CD4-positive, alpha-beta T cell (primary cell): Measurements from ENCODE around the gene CCDC28B. TPM values are rescaled to one million over a fixed set of nuclear protein-coding genes. Genes with fewer than 3 reads are reported as not detected.

Source experiments
- ATAC-seq: fragments of 200-7000 bp; cut with Tn5 transposase; one replicate; pipeline ENCODE4 v1.10.0; 2022; ENCODE audit warnings: mild to moderate bottlenecking; ENCODE audit not compliant: poor library complexity
- CTCF ChIA-PET: fragments of 350-600 bp; sonication (Branson Sonifier 250); formaldehyde crosslinking; loops from one replicate; lab custom pipeline; 2021; ENCODE audit warnings: antibody characterized with exemption, inconsistent platforms; lab: Charles Lee
- POLR2A ChIA-PET: fragments of 350-600 bp; sonication (Branson Sonifier 250); formaldehyde crosslinking; loops from one replicate; lab custom pipeline; 2021; ENCODE audit warnings: antibody characterized with exemption, inconsistent platforms; lab: Charles Lee
- DNase-seq, 14 experiments: peaks; one replicate each; pipeline ENCODE4 v3.0.0-alpha.2; 2013 to 2020; ENCODE audit warnings: mixed read lengths in 2 of 14
- H3K27ac ChIP-seq, 2 donors: one replicate each; pipeline versions ENCODE4 v1.5.1 to v1.7.0; 2013; ENCODE audit warnings: low read length in 2 of 2, low read depth in 1 of 2, mild to moderate bottlenecking in 1 of 2
- H3K27me3 ChIP-seq, 2 experiments: 1 replicate in 1 of 2; 2 replicates in 1 of 2; pipeline versions ENCODE4 v1.6.1 to v1.7.0; 2013; ENCODE audit warnings: low read length in 2 of 2, control low read depth in 1 of 2, mild to moderate bottlenecking in 1 of 2, moderate library complexity in 1 of 2; ENCODE audit not compliant: insufficient read depth in 2 of 2, control insufficient read depth in 1 of 2
- H3K36me3 ChIP-seq: one replicate; pipeline ENCODE4 v1.6.1; 2013; ENCODE audit warnings: low read length, control low read depth; ENCODE audit not compliant: insufficient read depth
- H3K4me1 ChIP-seq: one replicate; pipeline ENCODE4 v1.6.1; 2013; ENCODE audit warnings: low read length, control low read depth; ENCODE audit not compliant: insufficient read depth
- H3K4me3 ChIP-seq: one replicate; pipeline ENCODE4 v1.5.1; 2013; ENCODE audit warnings: mild to moderate bottlenecking, low read length, moderate library complexity
- H3K9me3 ChIP-seq, 2 experiments: 1 replicate in 1 of 2; 2 replicates in 1 of 2; pipeline versions ENCODE4 v1.6.1 to v1.7.0; 2013; ENCODE audit warnings: low read length in 2 of 2, mild to moderate bottlenecking in 2 of 2, control low read depth in 1 of 2, moderate library complexity in 1 of 2; ENCODE audit not compliant: control insufficient read depth in 1 of 2, insufficient read depth in 1 of 2
- H3K27ac Mint-ChIP-seq: one replicate; pipeline ENCODE4 v1.8.0; 2020; ENCODE audit warnings: mixed read lengths
- H3K27me3 Mint-ChIP-seq: one replicate; pipeline ENCODE4 v1.8.0; 2021; ENCODE audit warnings: mixed read lengths
- H3K36me3 Mint-ChIP-seq: one replicate; pipeline ENCODE4 v1.8.0; 2021; ENCODE audit warnings: low read depth, mixed read lengths
- H3K4me1 Mint-ChIP-seq: one replicate; pipeline ENCODE4 v1.8.0; 2021; ENCODE audit warnings: low read depth, mixed read lengths
- H3K4me3 Mint-ChIP-seq: one replicate; pipeline ENCODE4 v1.8.0; 2020; ENCODE audit warnings: mild to moderate bottlenecking, mixed read lengths
- H3K9me3 Mint-ChIP-seq: one replicate; pipeline ENCODE4 v1.8.0; 2020; ENCODE audit warnings: mixed read lengths
- intact Hi-C, 2 experiments: fragments of 100-400 bp; cut with DNase I in 1 of 2; cut with micrococcal nuclease in 1 of 2; formaldehyde crosslinking; loops; one replicate each; pipeline versions ENCODE4 v1.15.1 to v1.9.0; 2023 to 2025; cut with DNase I, micrococcal nuclease
- total RNA-seq, 174 experiments: library from RNA in 2 of 174; stranded (reverse) in 2 of 174; gene quantifications; one replicate each; pipeline ENCODE4 v1.2.3 and lab custom pipeline; 2021 to 2026
- TF ChIP-seq, protein P1 (sequence below): fragments of 200-600 bp; IDR thresholded peaks from one replicate; pipeline ENCODE4 v1.8.0; 2022; ENCODE audit warnings: antibody characterized with exemption, mild to moderate bottlenecking

CCDC28B gene
- total RNA-seq, 2 experiments from 2014 or later, result 4.0 to 5.7 TPM

DNA sequence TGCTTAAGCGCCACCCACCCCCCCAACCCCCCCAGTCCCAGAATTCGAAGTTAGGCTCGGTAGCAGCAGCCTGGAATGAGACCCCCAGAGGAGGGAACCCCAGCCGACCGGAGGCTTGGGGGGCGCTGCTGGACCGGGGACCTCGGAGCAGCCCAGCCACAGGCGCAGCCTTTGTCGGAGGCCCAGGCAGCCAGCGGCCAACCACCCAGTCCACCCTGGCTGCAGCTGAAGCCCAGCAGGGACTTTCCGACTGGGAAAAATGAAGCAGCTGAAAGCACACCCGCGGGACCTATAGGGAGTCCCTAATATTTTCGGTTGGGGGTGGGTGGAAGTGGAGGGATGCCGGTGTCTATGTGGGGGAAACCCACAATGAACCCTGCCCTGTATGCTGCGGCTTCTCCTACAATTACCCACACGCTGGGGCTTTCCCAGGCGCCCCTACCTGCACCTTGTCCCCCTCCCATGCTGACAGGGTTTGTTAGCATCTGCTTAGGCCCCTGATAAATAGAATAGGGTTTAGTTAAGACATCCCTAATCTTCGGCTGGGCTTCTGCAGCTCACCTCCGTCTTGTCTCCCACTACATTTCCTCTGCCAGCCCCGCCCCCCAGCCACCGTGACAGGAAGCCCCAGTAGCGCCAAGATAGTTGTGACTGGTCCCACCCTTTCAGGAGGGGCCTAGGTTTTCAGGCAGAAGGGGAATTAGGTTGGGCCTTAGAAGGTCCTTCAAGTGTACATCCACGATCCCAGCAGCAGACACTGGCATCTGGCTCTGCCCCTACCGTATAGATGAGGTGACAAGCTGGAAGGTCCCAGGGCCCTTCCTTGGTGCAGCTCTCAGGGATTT is 838 bp downstream of the CCDC28B start:
- Mint-ChIP-seq H3K4me3 (peak overlapping the region; percentile 82), H3K36me3 (peaks cover 32% of the 10 kb centered on the region), H3K27ac (peak overlapping the region; percentile 95), H3K9me3 (no peaks in the 10 kb centered on the region), H3K27me3 (no peaks in the 10 kb centered on the region), H3K4me1 (peaks cover 64% of the 10 kb centered on the region)
- ChIA-PET POLR2A (interaction anchor here (0.5 to 3.5 kb wide), 20 partner anchors 9 to 1217 kb away, joined by 3 to 41 read pairs (median 6); partner anchors contain the start of genes BSDC1, HDAC1, KHDRBS1 and KPNA6), CTCF (interaction anchor here (0.9 to 1.5 kb wide), 9 partner anchors 15 to 193 kb away, joined by 3 to 8 read pairs (median 3); partner anchors contain the start of gene BSDC1)
- Histone ChIP-seq H3K9me3 (no peaks in the 10 kb centered on the region), H3K27me3 (no peaks in the 10 kb centered on the region), H3K36me3 (peaks cover 30% of the 10 kb centered on the region), H3K27ac (peak overlapping the region; percentile 81 to 97), H3K4me3 (peak overlapping the region; percentile 87), H3K4me1 (peaks cover 73% of the 10 kb centered on the region)
- TF ChIP-seq, protein P1, sequence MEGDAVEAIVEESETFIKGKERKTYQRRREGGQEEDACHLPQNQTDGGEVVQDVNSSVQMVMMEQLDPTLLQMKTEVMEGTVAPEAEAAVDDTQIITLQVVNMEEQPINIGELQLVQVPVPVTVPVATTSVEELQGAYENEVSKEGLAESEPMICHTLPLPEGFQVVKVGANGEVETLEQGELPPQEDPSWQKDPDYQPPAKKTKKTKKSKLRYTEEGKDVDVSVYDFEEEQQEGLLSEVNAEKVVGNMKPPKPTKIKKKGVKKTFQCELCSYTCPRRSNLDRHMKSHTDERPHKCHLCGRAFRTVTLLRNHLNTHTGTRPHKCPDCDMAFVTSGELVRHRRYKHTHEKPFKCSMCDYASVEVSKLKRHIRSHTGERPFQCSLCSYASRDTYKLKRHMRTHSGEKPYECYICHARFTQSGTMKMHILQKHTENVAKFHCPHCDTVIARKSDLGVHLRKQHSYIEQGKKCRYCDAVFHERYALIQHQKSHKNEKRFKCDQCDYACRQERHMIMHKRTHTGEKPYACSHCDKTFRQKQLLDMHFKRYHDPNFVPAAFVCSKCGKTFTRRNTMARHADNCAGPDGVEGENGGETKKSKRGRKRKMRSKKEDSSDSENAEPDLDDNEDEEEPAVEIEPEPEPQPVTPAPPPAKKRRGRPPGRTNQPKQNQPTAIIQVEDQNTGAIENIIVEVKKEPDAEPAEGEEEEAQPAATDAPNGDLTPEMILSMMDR, result no peak
- ATAC-seq, result peak; percentile 59
- peak; percentile 51 to 92 (median 79) for DNase-seq
- intact Hi-C loops, result loop anchor here (2.0 to 10.0 kb wide), 5 partner anchors 20 to 556 kb away; partner anchors contain the start of genes HDAC1 (in 1 of the 2), KPNA6 (in 1 of the 2), LCK (in 1 of the 2) and PEF1 (in 1 of the 2)

DNA sequence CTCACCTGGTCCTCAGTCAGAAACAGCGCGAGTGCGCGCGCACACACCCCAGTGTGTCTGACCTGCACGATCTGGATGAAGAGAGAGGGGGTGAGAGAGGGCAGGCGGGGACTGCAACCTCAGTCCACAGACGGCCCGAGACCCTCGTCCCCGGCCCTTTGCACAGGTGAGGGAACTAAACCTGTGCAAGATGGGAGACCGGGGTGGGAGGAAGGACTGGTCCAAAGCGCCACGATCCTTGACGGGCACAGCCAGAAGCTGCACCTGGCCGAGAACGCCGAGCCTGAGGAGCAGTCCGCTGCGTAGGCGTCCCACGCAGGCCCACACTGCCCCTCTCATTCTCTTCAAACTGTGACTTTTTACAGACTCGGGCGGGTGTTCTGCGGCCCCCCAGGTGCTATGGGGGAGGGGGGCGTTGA is 4.6 kb downstream of the CCDC28B start:
- TF ChIP-seq, protein P1, result no peak

More for the DNA sequence above, 4.6 kb downstream of the CCDC28B start:
- Mint-ChIP-seq H3K9me3 (no peaks in the 10 kb centered on the region), H3K4me1 (peaks cover 44% of the 10 kb centered on the region), H3K27ac (peak overlapping the region; percentile 87), H3K36me3 (peaks cover 23% of the 10 kb centered on the region), H3K27me3 (no peaks in the 10 kb centered on the region), H3K4me3 (peak overlapping the region; percentile 48)
- ATAC-seq, result no peak
- peaks cover 13% of the 10 kb centered on the region for H3K36me3 ChIP-seq
- no peaks in the 10 kb centered on the region for H3K9me3 ChIP-seq
- H3K27ac ChIP-seq, result peak overlapping the region; percentile 33 to 49
- H3K27me3 ChIP-seq, result no peaks in the 10 kb centered on the region
- DNase-seq, result peak in 2 of 14 experiments; percentile 2 to 46
- peak overlapping the region; percentile 90 for H3K4me3 ChIP-seq
- CTCF ChIA-PET, result interaction anchor here (1.2 to 2.0 kb wide), 3 partner anchors 11 to 196 kb away, joined by 3 to 8 read pairs (median 4); no protein-coding TSS in a partner anchor
- intact Hi-C loops, result loop anchor here (5.0 to 10.0 kb wide), 3 partner anchors 87 to 560 kb away; partner anchors contain the start of genes HDAC1 (in 1 of the 2), KPNA6 (in 1 of the 2) and PEF1 (in 1 of the 2)
- peaks cover 62% of the 10 kb centered on the region for H3K4me1 ChIP-seq
- POLR2A ChIA-PET, result interaction anchor here (0.7 to 2.8 kb wide), 8 partner anchors 9 to 190 kb away, joined by 3 to 14 read pairs (median 8); partner anchors contain the start of genes BSDC1, MARCKSL1 and TMEM39B
